ENCODE results near the gene CIB1.

The CIB1 gene

GRCh38 chr15:90217671-90218394 lies 15.9 kb downstream of the CIB1 start:
- no peak for DNase-seq (ENCODE audit: low read depth in 2 of 2)

- no peak for DNase-seq (ENCODE audit: low read depth in 2 of 2)
Measured at GRCh38 chr15:90214553-90215196, 19.1 kb downstream of the CIB1 start.

DNA sequence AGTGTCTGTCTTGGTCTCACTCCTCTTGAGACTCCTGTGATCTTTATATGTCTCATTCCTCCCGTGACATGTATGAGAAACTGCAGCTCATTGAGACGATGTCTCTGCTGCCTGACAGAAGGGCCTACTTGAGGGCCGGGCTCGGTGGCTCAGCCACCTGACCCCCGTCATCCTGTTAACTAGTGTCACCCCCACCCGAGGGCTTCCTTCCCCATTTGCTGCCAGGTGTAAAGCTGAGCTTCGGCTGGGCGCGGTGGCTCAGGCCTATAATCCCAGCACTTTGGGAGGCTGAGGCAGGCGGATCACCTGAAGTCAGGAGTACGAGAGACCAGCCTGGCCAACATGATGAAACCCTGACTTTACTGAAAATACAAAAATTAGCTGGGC lies 19.9 kb downstream of the CIB1 start:
- DNase-seq (ENCODE audit: low read depth in 2 of 2), result no peak

GRCh38 chr15:90213122-90213817 lies 20.5 kb downstream of the CIB1 start:
- no peak for DNase-seq (ENCODE audit: low read depth in 2 of 2)

DNA sequence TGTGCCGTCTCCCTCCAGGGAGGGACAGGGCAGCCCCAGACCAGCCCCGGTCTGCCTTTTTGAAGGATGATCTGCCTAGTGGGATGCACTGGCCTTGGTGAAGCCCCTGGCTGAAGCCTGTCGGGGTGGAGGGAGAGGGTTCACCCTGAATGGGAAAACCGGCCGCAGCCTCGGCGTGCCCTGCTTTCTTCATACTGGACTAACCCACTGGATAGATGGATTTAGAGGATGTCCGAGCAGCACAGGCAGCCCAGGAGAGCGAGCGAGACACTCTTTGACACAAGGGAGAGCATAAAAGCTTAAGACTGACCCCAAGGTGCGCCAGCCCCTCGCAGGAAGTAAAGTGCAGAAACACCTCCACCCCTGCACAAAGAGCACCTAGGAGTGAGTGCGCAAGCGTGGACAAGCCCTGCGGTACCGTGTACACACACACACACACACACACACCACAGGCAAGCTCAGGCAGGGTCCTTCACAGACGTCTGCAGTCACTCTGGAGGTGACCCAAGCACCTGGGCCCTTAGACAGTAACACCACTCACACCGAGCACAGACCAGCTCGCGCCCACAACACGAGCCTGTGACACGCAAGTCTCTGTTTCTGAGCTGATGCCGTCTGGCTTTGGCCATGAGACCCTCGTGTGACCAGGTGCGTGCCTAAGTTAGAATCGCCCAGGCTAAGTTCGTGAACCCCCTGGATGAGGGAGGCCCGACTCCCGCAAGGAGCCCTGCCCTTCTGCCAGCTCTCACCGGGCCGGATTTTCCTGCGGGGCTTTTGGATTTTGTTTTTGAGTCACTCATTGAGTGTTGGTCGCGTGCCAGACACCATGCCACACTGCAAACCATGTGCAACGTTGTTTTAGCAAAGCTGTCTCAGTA lies 21.3 kb downstream of the CIB1 start:
- no peak for DNase-seq (ENCODE audit: low read depth in 2 of 2)

DNA sequence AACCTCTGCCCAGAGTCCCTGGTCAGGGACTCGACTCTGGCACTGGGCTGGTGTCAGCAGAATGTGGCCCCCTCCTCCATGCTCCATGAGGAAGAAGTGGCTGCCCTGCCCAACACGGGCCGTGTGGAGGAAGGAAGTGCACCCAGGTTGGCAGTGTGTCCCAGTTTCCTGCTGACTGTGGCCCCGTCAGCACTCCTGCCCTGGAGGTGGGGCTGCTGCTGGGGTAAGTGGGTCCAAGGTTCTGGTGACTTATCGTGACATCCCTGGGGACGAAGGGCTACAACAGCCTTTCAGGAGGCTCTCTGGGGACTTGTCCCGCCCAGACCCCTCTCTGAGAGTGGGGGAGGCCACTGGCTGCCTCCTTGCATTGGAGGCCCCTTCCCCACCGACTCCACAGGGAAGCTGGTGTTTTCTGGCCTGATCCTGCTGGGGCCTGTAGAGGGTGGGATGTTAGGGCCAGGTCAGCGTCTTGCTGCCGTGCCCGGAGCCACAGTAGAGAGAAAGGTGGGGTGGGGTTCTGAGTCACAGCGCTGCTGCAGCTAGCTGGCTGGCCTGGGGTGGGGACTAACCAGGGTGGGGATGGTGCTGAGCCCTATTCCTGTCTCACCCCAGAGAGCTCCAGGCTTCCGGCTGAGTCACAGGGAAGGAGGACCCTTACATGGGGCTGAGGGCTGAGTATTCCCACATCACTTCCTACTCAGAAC lies 22.1 kb downstream of the CIB1 start:
- DNase-seq (ENCODE audit: low read depth in 2 of 2), result no peak

DNA sequence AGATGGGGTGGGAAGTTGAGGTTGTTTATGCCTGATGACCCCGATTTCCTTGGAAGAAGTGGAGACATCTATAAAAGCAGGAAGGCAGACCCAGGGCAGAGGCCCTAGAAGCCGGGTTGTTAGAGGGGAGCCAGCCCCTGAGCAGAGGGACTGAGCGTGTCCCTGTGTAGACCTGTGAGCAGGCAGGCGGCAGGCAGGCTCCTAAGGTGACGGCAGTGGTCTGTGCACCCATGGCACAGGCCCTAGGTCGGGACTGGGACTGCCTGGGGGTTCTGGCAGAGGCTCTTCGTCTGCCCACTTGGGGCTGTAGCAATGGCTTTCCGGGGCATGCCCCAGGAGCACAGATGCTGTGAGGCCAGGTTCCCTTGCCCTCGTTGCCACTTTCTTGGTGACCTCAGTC lies 22.7 kb downstream of the CIB1 start:
- no peak for DNase-seq (ENCODE audit: low read depth in 2 of 2)

DNA sequence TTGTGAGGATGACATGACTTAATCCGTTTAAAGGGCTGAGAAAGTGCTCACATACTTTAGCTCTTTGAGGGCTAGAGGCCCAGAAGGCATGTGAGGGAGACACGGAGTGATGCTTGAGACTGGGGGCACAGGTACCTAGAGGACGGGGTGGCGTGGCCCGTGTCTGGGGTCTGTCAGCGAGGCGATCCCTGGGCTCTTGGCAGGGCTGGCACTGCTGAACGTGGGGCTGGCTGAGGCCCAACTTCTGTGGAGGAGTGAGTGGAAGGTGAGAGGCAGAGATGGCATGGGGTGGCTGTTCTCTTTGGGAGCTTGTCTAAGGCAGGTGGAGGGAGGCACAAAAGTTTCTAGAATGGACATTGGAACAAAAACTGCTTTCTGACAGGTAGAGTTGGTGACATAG lies 23.1 kb downstream of the CIB1 start:
- DNase-seq (ENCODE audit: low read depth in 2 of 2), result no peak

DNA sequence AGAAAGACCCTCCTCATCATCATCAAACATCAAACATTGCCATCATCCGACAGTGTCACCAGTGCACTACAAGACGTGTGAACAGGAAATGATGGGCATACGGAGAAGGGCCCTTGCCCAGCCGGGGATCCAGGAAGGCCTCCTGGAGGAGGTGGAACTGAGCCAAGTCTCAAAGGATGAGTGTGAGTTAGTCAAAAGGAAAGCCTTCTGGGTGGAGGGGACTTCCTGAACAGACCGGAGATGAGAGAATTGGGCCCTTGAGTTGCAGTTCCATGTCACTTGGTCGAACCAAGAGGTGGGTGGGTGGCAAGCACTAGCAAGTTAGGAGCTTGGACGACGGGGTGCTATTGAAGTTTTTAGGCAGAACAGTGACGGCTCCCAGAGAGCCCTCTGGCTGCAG lies 24.1 kb downstream of the CIB1 start:
- no peak for DNase-seq (ENCODE audit: low read depth in 2 of 2)

DNA sequence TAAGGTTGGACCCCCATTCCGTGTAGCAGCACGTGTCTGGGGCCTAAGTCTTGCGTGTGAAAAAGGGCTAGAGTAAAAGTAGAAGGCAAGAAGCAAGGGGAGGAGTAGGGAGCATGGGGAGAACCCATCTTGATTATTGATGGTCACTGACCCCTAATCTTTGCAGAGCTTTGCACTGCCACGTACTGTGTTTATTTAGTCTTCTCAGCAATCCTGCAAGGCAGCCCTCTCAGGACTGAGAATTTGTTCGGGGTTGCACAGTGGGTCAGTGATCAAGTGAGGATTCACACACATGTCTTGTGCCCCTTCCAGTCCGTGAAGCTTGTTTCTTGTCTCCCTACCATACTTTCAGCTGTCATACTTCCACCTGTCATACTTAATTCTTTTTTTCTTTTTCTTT lies 25.4 kb downstream of the CIB1 start:
- no peak for DNase-seq (ENCODE audit: low read depth in 2 of 2)

DNA sequence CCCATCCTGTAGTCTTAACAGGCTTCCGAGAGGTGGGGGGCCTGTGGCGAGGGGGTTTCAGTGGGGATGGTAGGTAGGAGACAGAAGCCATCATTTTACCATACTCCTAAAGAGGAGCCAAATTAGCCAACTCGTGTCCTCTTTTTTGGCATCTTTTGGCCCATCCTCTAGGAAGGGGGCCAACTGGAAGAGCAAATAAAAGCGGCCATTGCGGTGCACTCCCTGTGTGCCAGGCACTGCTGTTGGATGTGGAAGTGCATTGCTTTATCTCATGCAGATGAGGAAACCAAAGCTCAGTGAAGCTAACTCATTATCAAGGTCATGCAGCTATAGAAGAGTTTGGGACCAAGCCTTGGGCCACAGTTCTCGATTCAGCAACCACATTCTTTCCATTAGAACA lies 26.5 kb downstream of the CIB1 start:
- no peak for DNase-seq (ENCODE audit: low read depth in 2 of 2)

- no peak for DNase-seq (ENCODE audit: low read depth in 2 of 2)
Measured at GRCh38 chr15:90205886-90206285, 27.9 kb downstream of the CIB1 start.

DNA sequence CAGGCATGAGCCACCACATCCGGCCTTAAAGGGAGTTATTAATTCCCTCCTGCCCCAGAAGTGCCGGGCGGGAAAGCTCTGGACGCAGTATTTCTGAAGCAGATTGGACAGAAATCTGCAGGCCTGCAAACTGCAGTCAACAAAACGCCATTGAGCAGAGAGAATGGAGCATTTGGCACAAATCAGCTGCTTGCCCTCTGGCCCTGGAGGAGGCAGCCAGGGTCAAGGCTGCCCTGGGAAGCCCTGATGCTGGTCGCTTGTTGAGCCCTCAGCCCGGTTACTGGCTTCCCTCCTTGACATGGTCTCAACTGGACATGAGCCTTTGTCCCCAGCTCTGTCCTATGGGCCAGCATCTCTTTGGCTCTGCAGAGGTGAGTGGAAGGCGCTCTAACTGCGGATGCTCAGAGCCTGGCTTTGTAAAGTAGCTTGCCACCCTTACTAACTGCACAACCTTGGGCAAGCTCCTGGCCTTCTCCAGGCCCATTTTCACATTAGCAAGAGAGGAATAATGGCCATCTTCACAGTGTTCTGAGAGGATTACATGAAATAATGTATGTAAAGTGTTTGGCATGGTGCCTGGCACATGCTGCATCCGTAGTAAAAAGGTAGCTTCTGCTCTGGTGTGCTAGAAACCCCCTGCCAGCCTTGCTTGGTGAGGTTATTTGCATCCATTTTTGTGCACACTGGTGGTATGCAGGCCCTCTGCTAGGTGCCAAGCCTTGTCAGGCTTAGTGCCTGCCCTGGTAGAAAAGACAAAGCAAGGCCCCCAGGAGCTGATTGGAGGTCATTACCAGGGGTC lies 28.5 kb downstream of the CIB1 start:
- DNase-seq (ENCODE audit: low read depth in 2 of 2), result no peak

- DNase-seq (ENCODE audit: low read depth in 2 of 2), result no peak
Measured at GRCh38 chr15:90203922-90204321, 29.8 kb downstream of the CIB1 start.

DNA sequence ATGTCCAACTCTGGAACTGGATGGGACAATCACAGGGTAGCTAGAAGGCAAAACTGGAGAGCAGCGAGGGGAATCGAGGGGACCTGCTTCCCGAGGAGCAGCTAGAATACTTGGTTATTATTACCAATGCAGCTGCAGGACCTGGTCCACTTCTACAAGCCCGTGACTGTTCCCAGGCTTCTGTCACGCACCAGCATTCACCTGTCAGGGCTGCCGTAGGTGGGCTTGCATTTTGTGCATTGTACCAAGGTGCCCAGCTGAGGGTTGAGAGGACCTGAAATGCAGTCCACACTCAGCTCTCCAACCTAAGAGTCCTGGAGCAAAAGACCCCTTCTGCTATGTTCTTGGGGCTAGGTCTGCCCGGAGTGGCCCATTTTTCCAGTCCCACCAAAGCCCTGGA lies 30.3 kb downstream of the CIB1 start:
- DNase-seq (ENCODE audit: low read depth in 2 of 2), result no peak

DNA sequence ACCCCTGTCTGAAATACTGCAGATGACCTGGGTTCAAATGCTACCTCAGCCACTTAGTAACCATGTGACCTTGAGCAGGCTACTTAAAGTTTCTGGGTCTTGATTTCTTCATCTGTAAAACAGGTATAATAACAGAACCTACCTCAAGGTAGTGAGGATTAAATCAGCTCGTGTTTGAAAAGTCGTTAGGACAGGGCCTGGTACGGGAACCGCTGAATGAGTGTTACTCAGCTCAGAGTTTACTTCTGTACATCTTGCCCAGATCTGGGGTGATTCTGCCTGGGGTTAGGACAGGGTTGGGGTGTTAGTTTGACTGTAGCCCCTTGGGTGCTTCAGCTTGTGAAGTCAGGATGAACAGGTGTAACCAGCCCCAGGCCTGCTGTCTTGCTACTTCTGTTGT lies 30.8 kb downstream of the CIB1 start:
- no peak for DNase-seq (ENCODE audit: low read depth in 2 of 2)

GRCh38 chr15:90201944-90202375 lies 31.8 kb downstream of the CIB1 start:
- no peak for DNase-seq (ENCODE audit: low read depth in 2 of 2)

GRCh38 chr15:90201130-90201943 lies 32.4 kb downstream of the CIB1 start, which contains the start of gene SEMA4B:
TSS of gene SEMA4B (plus strand) at chr15:90201330. CDS start at chr15:90201579, 249 bp downstream.
- DNase-seq (ENCODE audit: low read depth in 2 of 2), result no peak

GRCh38 chr15:90200534-90201129 lies 33.1 kb downstream of the CIB1 start:
- DNase-seq (ENCODE audit: low read depth in 2 of 2), result no peak

Data from fibroblast of skin of left quadriceps (primary cell).